NOMO-1 (cell line): Measurements from ENCODE around the gene ZNF618.

Source experiments
- DNase-seq, 2 experiments: peaks; one replicate each; lab custom pipeline; 2025; ENCODE audit not compliant: unreplicated experiment in 2 of 2; lab: John Stamatoyannopoulos, UW

ZNF618 gene

GRCh38 chr9:114053246-114054005, 177.3 kb downstream of the ZNF618 start:
- DNase-seq, result no peak

GRCh38 chr9:114054191-114054690, 178.1 kb downstream of the ZNF618 start:
- DNase-seq, result no peak

- no peak for DNase-seq
These were observed 179.0 kb downstream of the ZNF618 start for GRCh38 chr9:114055061-114055460.

GRCh38 chr9:114055894-114056293, 179.8 kb downstream of the ZNF618 start:
- DNase-seq, result no peak

- no peak for DNase-seq
These were observed 180.4 kb downstream of the ZNF618 start for GRCh38 chr9:114056527-114056926.

- DNase-seq, result no peak
These were observed 181.2 kb downstream of the ZNF618 start for GRCh38 chr9:114057161-114057885.

- DNase-seq, result no peak
These were observed 182.6 kb downstream of the ZNF618 start for GRCh38 chr9:114058688-114059046.

- DNase-seq, result no peak
These were observed 183.1 kb downstream of the ZNF618 start for GRCh38 chr9:114059047-114059803.

GRCh38 chr9:114060070-114060469, 184.0 kb downstream of the ZNF618 start:
- DNase-seq, result no peak

GRCh38 chr9:114060711-114061110, 184.6 kb downstream of the ZNF618 start:
- no peak for DNase-seq

GRCh38 chr9:114061292-114061691, 185.2 kb downstream of the ZNF618 start:
- no peak for DNase-seq

- peak in 1 of 2 experiments; percentile 3 for DNase-seq
These were observed 185.8 kb downstream of the ZNF618 start for GRCh38 chr9:114061830-114062474.

- no peak for DNase-seq
These were observed 189.2 kb downstream of the ZNF618 start for GRCh38 chr9:114065304-114065703.

GRCh38 chr9:114069476-114070187, 193.5 kb downstream of the ZNF618 start:
- no peak for DNase-seq

- no peak for DNase-seq
These were observed 194.3 kb downstream of the ZNF618 start for GRCh38 chr9:114070188-114071103.

- no peak for DNase-seq
These were observed 195.2 kb downstream of the ZNF618 start for GRCh38 chr9:114071197-114071795.

- no peak for DNase-seq
These were observed 196.4 kb downstream of the ZNF618 start for GRCh38 chr9:114072184-114073140.

- DNase-seq, result no peak
These were observed 199.5 kb downstream of the ZNF618 start for GRCh38 chr9:114075602-114076001.
